GM21723 (cell line): ENCODE measurements around the gene ANO9.
"Not testable (repeated sequence)": the region's sequence is repeated elsewhere in the genome, so short reads cannot be mapped to it uniquely, and the experiment has no call there.

ENCODE experiments used
- ATAC-seq: cut with Tn5 transposase; IDR thresholded peaks from one replicate; pipeline ENCODE4 v1.9.1; 2021; ENCODE audit warnings: mild to moderate bottlenecking, moderate library complexity; ENCODE audit not compliant: unreplicated experiment

Gene ANO9

GRCh38 chr11:437228-437870 is 4.5 kb downstream of the ANO9 start:
- no peak for ATAC-seq

- ATAC-seq, result not testable (repeated sequence)
These were observed 6.6 kb downstream of the ANO9 start for GRCh38 chr11:434999-435740.

GRCh38 chr11:434496-434895 is 7.3 kb downstream of the ANO9 start:
- no peak for ATAC-seq

- no peak for ATAC-seq
These were observed 8.2 kb downstream of the ANO9 start for GRCh38 chr11:433641-434040.

- ATAC-seq, result no peak
These were observed 8.7 kb downstream of the ANO9 start for GRCh38 chr11:433111-433510.

- no peak for ATAC-seq
These were observed 9.2 kb downstream of the ANO9 start for GRCh38 chr11:432501-433100.

GRCh38 chr11:431921-432320 is 9.9 kb downstream of the ANO9 start:
- no peak for ATAC-seq

- no peak for ATAC-seq
These were observed 11.8 kb downstream of the ANO9 start for GRCh38 chr11:429931-430456.

- no peak for ATAC-seq
These were observed 12.4 kb downstream of the ANO9 start for GRCh38 chr11:429391-429790.

- no peak for ATAC-seq
These were observed 13.5 kb downstream of the ANO9 start for GRCh38 chr11:428295-428694.

GRCh38 chr11:426851-427250 is 15.0 kb downstream of the ANO9 start:
- ATAC-seq, result no peak

GRCh38 chr11:425301-425700 is 16.5 kb downstream of the ANO9 start:
- no peak for ATAC-seq

GRCh38 chr11:424766-425165 is 17.0 kb downstream of the ANO9 start:
- not testable (repeated sequence) for ATAC-seq

GRCh38 chr11:424232-424631 is 17.6 kb downstream of the ANO9 start:
- ATAC-seq, result no peak

- no peak for ATAC-seq
These were observed 19.6 kb downstream of the ANO9 start for GRCh38 chr11:422249-422656.

GRCh38 chr11:420911-421321 is 20.9 kb downstream of the ANO9 start:
- ATAC-seq, result no peak

GRCh38 chr11:420054-420910 is 21.5 kb downstream of the ANO9 start:
- ATAC-seq, result no peak

GRCh38 chr11:419248-420005 is 22.4 kb downstream of the ANO9 start:
- no peak for ATAC-seq

- no peak for ATAC-seq
These were observed 23.2 kb downstream of the ANO9 start for GRCh38 chr11:418343-419247.
